COLO668 (cell line): Measurements from ENCODE around the gene MBP.

Source experiments
- DNase-seq: peaks from one replicate; lab custom pipeline; 2025; ENCODE audit not compliant: unreplicated experiment; lab: John Stamatoyannopoulos, UW

The MBP gene

DNA sequence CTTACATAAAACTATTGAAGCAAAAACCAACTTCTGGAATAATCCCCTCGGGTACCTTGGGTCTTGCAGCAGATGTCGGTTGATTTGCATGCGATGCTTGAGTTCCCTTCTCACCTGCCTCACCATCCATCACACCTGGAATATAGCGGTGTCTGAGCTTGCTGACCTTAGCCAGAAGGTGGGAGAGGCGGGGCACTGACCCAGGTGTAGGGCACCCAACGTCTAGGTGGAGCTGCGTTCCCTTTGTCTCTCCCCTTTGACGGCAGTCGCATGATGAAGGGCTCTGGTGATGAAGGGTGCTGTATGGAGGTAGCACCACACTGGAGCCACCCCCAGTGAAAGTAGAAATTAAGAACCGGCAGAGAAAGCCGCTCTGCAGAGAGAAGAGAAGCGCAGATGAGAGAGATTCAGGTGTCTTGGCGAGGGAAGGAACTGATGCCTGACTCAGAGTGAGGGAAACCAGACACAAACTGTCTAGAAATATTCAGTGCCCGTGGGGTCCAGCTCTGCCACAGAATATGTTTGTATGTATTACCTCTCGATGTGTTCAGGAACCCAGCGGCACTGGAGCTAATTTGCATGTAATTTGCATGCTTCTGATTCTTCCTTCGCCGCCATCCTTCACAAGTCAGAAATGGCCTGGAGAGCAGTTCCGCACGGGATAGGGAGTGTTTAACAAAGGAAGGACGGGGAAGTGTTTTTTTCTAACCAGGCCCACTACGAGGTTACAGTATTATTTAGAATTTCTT is 19.4 kb upstream of the MBP start:
- DNase-seq, result no peak

DNA sequence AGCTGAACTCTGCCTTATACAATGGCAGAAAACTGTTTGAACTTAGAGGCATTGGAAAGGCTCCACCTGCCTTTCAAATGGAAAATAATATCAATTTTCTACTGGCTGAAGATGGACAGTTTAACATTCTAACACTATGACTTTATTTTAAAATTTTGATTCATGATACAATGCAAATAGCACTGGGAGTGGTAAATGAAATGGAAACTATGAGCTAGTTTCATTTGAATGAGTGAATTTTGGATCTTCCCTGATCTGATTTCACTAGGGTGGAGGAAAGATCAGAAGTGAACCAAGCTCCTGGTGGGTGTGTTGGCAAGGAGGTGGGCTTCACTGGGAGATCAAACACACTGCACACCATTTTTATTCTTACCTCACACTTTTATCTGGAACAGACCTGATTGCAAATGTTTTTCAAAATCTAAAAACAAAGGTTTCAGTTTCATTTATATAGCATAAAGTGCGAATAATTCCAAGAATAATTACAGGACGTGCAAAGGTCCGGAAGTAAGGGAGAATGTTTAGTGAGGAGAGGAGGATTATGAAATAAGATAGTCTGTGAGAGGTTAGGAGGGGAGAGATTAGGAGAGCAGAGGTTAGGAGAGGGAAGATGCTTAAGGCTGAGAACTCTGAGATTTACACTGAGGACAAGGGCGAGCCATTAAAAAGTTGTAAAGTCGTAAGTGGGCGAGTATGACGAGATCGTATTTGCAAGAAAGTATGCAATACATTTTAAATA is 18.6 kb upstream of the MBP start:
- no peak for DNase-seq

DNA sequence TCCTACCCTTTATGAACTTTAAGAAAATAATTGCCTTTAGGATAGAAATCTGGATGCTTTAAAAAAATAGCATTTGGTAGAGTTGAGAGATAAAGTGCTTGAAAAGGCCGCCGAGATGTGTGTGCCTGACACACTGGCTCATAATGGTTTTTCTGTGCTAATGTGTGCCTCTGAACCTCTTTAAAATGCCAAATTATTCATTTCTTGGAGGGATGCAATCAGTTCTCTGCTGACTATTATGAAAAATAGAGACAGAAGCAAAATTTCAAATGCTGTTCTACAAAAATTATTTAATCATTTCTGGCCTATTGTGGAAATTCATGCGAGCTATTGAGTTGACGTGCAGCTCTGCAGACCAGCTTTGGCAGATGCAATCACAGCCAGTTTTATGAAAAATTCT is 18.0 kb upstream of the MBP start:
- no peak for DNase-seq

DNA sequence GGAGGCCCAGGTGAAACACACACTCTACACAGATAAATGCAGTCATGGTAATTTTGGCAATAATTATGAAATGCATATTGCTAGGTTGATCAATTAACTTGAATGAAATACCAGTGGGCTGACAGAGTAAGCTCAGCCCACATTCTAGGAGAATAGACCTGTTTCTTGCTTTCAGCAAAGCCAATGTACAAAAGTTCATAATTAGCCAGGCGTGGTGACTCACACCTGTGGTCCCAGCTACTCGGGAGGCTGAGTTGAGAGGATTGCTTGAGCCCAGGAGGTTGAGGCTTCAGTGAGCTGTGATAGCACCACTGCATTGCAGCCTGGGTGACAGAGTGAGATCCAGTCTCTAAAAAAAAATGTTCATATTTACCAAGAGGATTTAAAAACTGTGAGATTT is 15.7 kb upstream of the MBP start:
- DNase-seq, result no peak

DNA sequence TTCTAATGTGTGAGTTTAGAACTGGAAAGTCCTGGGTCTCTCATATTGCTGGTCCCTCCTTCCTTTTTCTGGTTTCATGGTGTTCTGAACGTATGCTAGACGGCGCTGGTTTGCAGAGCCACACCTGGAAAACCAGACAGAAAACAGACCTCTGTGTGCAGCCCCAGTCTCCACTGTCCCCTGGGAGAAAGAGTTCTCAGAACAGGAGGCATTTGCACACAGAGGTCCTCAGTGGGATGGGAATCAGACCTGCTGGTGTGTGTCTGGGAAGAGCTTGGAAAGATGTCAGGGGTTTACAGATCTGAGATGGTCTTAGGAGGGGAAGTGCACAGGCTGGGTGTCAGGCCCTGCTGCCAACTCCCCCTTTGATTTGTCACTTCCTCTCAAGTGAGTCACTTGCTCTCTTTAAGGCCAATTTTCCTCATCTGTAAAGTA is 14.9 kb upstream of the MBP start:
- no peak for DNase-seq

DNA sequence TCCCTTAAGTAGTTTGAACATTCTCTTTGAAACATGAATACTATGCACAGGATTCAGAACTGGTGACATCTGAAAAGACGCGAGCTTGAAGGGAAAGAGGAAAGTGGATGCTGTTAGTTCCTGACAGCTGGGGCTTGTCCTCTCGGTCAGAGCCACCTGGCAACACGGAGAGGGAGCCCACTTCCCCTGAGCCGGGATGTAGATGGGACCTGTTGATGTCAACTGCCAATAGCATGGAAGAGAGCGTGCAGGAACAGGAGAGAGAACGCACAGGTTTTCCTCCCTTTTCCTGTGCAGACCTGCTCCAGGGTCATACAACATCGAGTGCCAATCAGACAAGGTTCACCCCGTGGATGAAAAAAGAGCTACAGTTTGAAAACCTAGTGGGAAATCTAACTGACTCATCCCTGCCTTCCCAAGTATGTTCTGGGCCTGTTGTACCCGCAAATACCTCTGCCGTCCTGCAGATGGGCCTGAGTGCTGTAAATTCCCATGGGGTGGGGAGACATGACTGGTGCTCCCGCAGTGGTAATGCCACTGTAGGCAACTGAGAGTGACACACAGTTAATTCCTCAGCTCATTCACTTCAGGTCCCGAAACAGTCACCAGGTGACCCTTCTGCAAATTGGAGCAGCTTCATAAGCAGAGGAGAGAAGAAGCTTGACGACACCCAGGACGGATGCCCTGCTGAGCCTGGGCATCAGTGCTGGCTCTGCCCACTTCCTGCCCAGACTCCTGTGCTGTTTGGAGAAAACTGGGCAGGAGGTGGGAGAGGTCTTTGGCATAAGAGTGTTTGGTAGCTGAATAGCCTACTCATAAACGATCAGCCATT is 13.9 kb upstream of the MBP start:
- DNase-seq, result no peak

DNA sequence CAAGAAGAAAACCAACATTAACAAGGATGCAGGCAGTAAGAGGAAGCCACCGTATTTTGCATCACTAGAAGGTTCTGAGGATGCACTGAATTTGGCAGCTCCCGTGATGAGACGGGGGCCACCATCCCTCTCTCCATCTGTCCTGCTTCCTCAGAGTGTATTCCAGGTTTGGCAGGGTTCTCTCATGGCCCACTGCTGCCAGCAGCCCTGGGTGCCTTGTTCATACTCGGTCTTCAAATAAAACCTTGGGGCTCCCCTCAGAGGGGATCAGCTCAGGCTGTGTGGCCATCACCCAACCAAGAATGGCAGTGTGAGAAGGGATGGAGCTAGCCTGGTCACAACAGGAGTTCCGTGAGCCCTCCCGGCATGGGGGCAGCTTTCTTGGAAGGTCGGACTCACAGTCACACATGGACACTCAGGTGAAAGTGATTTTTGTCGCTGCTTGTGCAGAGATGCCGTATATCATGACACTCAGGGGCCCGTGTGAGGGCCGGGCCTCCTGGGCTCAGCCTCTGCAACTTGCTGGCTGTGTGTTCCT is 12.8 kb upstream of the MBP start:
- no peak for DNase-seq

DNA sequence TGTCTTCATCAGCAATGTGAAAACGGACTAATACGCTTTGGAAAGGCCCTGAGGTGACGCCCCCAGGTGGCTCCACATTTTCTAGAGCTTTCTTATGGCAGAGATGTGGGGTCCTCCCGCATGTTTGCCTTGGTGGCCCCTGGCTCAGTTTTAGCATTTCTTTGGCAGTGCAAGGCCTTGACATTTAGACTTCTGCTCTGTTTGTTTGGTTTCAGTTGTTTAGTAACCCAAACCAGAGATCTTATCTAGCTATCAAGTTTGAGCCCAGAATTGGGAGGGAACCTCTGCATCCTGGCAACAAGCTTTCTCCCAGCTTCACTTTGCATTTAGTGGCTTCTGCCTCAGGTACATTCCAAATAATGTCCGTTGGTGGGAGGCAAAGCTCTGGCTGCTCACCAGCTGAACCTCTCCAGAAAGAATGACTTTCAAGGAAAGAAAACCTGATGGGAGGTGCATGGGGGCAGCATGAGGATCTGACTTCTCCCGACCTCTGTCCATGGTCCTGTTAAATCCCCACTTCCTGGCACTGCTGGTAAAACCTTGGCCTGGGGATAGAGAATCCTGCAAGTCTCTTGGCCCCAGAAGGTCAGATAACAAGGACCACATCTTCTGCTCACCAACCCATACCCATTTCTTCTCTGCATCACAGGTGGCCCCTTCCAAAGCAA is 12.0 kb upstream of the MBP start:
- DNase-seq, result no peak

DNA sequence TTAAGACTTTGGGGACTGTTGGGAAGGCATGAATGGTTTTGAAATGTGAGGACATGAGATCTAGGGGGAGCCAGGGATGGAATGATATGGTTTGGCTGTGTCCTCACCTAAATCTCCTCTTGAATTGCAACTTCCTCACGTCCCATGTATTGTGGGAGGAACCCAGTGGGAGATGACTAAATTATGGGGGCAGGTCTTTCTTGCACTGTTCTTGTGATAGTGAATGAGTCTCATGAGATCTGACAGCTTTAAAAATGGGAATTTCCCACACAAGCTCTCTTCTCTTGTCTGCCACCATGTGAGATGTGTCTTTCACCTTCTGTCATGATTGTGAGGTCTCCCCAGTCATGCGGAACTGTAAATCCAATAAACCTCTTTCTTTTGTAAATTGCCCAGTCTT is 11.5 kb upstream of the MBP start:
- no peak for DNase-seq

DNA sequence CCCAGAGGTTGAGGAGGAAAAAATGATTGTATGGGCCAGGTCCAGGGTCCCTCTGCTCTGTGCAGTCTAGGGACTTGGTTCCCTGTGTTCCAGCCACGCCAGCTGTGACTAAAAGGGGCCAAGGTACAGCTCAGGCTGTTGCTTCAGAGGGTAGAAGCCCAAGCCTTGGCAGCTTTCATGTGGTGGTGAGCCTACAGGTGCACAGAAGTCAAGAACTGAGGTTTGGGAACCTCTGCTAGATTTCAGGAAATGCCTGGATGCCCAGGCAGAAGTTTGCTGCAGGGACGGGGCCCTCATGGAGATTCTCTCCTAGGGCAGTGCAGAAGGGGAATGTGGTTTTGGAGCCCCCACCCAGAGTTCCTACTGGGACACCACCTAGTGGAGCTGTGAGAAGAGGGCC is 10.6 kb upstream of the MBP start:
- DNase-seq, result no peak

DNA sequence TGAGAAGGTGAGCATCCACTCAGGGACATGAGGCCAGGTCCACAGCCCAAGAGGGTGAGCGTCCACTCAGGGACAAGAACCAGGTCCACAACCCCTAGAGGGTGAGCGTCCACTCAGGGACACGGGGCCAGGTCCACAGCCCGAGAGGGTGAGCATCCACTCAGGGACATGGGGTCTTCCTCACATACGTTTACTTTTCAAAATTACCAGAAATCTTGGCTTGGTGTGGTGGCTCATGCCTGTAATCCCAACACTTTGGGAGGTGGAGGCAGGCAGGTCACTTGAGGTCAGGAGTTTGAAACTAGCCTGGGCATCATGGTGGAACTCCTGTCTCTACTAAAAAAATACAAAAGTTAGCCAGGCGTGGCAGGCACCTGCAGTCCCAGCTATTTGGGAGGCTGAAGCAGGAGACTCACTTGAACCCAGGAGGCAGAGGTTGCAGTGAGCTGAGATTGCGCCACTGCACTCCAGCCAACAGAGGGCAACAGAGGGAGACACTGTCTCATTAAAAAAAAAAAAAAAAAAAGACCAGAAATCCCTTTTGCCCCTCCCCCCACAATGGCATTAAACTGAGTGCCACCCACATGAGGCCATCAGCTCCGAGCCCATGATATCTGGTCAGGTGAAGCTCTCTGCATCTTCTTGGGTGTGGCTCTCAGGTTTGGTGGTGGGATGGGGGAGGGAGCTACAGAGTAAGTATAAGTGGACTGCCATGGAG is 9.0 kb upstream of the MBP start:
- no peak for DNase-seq

DNA sequence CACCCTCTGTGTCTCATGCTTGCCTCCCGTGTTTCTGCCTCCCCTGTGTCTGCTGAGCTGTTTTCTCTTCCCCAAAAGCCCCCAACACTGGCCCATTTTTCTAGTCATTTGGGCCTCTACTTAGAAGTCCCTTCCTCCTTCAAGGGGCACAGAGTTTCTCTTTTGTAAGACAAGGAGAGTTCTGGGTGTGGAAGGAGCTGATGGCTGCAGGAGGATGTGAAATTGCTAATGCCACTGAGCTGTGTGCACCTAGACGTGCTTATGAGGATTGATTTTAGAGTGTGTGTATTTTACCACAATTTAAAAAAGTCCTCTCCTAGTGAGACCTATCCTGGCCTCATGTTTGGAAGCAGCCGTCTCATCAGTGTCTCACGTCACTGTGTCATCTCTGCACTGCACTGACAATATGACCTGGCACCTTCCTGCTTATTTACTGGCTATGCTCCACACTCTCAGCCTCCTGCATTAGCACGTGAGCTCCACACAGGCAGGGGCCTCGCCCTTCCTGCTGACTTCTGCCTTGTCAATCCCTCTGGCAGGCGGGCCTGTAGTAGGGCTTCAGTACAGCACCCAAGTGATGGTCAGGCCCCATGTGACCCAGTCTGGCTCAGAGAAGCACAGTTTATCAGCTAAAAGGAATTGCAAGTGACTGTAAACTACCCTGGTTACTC is 8.0 kb upstream of the MBP start:
- no peak for DNase-seq

DNA sequence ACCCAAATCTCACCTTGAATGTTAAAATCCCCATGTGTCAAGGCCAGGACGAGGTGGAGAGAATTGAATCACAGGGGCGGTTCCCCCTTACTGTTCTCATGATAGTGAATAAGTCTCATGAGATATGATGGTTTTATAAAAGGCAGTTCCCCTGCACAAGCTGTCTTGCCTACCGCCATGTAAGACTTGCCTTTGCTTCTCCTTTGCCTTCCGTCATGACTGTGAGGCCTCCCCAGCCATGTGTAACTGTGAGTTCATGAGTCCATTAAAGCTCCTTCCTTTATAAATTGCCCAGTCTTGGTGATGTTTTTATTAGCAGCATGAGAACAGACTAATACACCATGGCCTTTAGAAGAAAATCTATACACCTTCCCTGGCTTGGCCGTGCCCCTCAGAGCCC is 7.4 kb upstream of the MBP start:
- no peak for DNase-seq

DNA sequence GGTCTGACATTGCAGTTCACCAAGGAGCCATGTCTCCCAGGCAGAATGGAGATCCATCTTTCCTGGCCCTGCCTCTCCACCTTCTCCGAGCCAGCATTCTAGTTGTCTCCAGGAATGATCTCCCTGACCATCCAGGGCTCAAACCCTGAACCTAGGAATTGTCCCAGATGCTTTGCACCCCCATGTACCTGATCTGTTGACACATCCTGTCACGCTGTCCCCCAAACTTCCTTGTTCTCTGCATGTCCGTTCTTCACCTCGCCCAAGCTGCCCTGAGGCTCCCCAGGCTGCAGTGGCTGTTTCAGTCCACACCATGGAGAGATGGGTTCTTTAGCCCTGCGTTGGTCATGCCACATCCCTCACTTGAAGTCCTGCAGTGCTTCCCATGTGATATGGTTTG is 7.0 kb upstream of the MBP start:
- DNase-seq, result no peak

DNA sequence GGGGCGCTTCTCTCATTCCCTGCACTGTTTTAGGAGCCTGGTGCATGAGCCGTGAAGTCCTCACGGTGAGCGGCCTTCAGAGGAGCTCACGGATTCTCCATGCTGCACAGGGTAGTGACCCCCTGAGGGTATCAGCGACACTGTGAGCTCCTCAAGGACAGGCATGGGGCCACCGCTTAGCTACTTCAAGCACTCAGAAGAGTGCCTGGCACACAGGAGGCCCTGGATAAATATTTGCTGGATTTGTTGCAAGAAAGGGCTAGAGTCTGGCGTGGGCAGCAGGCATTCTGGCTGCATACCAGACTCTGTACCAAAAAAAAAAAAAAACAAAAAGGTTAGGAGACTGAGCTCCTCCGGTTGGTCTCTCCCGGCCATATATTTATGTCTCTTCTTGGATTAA is 5.7 kb upstream of the MBP start:
- DNase-seq, result no peak

DNA sequence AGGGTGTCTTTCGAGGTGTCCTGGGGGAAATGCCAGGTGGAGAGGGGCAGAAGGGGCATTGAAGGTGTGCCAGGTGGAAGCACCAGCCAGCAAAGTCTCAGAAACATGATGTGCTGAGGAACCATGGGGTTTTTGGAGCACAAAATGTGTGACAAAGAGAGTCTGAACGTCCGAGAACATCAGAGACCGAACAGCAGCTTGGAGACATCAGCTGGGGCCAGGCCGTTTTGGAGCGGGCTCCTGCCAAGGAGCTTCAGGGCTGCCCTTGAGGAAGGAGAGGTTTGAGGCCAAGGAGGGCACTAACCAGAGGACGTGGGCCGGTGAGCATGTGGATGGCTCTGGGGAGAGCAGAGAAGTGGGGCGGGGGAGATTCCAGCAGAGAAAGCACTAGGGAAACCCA is 5.3 kb upstream of the MBP start:
- no peak for DNase-seq

DNA sequence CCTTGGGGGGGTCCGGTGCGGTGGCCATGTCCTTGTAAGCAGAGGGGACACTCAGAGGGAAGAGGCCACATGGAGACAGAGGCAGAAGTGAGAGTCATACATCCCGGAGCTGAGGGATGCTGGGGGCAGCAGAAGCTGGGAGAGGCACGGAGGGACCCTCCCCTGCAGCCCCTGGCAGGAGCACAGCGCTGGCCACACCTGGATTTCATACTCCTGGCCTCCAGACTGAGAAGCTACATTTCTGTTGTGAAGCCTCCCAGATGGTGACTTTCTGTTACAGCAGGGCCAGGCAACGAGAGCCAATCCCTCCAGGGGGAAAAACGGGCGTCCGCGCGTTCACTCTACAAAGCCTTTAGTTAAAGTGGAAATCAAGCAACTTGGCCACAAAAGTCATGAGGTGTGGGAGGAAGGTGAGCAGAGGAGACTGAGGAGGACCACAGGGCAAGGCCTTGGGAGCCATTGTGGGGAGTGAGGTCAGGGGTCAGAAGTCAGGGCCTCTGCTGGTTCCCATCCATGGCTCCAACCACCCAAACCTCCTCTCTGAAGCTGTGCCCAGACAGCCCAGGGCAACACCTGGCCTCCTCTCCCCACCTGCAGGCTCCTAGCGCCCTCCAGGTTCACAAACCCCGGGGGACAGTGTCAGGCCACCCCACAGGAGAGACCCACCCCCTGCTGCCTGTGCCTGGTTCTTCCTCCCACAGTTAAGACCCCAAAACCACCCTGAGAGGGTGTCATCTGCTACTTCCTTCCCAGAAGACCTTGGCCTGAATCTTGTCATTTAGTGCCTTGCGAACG is 4.5 kb upstream of the MBP start:
- no peak for DNase-seq

DNA sequence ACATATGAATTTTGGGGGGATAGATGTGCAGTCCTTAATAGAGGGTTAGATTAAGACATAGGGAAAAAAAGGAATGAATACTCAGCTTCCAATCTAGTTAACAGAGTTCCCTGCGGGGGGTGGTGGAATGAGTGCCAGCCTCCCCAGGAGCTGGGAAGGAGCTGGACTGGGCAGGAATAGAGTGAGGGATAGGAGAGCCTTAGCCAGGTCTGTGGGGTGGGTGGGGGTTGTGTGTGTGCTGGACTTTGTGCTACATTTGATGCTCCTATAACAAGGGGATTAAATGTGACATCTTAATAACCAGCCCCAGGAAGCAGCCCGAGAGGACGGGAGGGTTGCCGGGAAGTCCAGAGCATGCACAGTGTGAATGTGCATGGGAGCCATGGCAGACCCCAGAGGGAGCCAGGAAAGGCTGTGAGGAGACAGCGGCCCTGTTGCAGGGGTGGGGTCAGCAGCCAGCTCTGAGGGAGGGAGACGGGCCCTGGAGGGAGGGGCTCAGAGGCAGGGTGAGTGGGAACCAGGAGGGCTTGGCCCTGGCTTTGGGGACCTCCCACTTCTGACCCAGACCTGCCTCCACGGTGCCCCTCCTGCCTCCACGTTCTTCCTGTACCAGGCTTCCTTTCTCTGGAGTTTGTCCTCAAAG is 3.6 kb upstream of the MBP start:
- no peak for DNase-seq
